Naive thymus-derived CD4-positive, alpha-beta T cell (primary cell): Measurements from ENCODE around the gene TRPV6. TPM values are rescaled to one million over a fixed set of nuclear protein-coding genes. Genes with fewer than 3 reads are reported as not detected.

Source experiments
- ATAC-seq: fragments of 150-1000 bp; cut with Tn5 transposase; 2 replicates; pipeline ENCODE4 v1.10.0; 2021; ENCODE audit warnings: mild to moderate bottlenecking, moderate library complexity
- CTCF ChIA-PET: fragments of 350-600 bp; sonication (Branson Sonifier 250); formaldehyde crosslinking; loops from one replicate; lab custom pipeline; 2021; ENCODE audit warnings: antibody characterized with exemption; lab: Charles Lee
- POLR2A ChIA-PET: fragments of 350-600 bp; sonication (Branson Sonifier 250); formaldehyde crosslinking; loops from one replicate; lab custom pipeline; 2021; ENCODE audit warnings: antibody characterized with exemption, inconsistent platforms; lab: Charles Lee
- DNase-seq, 9 donors: peaks; one replicate each; pipeline versions ENCODE4 v3.0.0 to v3.0.0-alpha.2; 2020 to 2022; ENCODE audit warnings: mixed read lengths in 1 of 9
- H3K27ac ChIP-seq: one replicate; pipeline ENCODE4 v1.7.0; 2013; ENCODE audit warnings: mild to moderate bottlenecking, low read depth, low read length, moderate library complexity
- H3K27me3 ChIP-seq, 2 donors: one replicate each; pipeline ENCODE4 v1.7.0; 2013; ENCODE audit warnings: low read length in 2 of 2, mild to moderate bottlenecking in 2 of 2, moderate library complexity in 2 of 2; ENCODE audit not compliant: control insufficient read depth in 2 of 2, insufficient read depth in 2 of 2
- H3K36me3 ChIP-seq, 3 experiments: 1 replicate in 2 of 3; 2 replicates in 1 of 3; pipeline ENCODE4 v1.7.0; 2013; ENCODE audit warnings: low read length in 3 of 3, mild to moderate bottlenecking in 3 of 3, moderate library complexity in 1 of 3; ENCODE audit not compliant: insufficient read depth in 3 of 3, control insufficient read depth in 2 of 3
- H3K4me1 ChIP-seq, 2 donors: one replicate each; pipeline ENCODE4 v1.7.0; 2013; ENCODE audit warnings: low read length in 2 of 2, mild to moderate bottlenecking in 2 of 2, moderate library complexity in 1 of 2; ENCODE audit not compliant: control insufficient read depth in 2 of 2, insufficient read depth in 2 of 2
- H3K4me3 ChIP-seq: 2 replicates; pipeline ENCODE4 v1.7.0; 2013; ENCODE audit warnings: mild to moderate bottlenecking, low read length
- H3K9me3 ChIP-seq, 3 experiments: 1 replicate in 2 of 3; 2 replicates in 1 of 3; pipeline ENCODE4 v1.7.0; 2013; ENCODE audit warnings: low read length in 3 of 3; ENCODE audit not compliant: control insufficient read depth in 2 of 3
- H3K27ac Mint-ChIP-seq, 9 donors: one replicate each; pipeline ENCODE4 v1.8.0; 2020 to 2022; ENCODE audit warnings: mixed read lengths in 9 of 9, mild to moderate bottlenecking in 8 of 9, moderate library complexity in 5 of 9, inconsistent platforms in 2 of 9
- H3K27me3 Mint-ChIP-seq, 5 donors: one replicate each; pipeline ENCODE4 v1.8.0; 2021 to 2022; ENCODE audit warnings: mixed read lengths in 5 of 5, mild to moderate bottlenecking in 1 of 5
- H3K36me3 Mint-ChIP-seq, 5 donors: one replicate each; pipeline ENCODE4 v1.8.0; 2020 to 2022; ENCODE audit warnings: mixed read lengths in 5 of 5, mild to moderate bottlenecking in 3 of 5, inconsistent platforms in 1 of 5
- H3K4me1 Mint-ChIP-seq, 7 donors: one replicate each; pipeline ENCODE4 v1.8.0; 2020 to 2022; ENCODE audit warnings: mixed read lengths in 7 of 7, mild to moderate bottlenecking in 3 of 7, inconsistent platforms in 1 of 7
- H3K4me3 Mint-ChIP-seq, 10 donors: one replicate each; pipeline ENCODE4 v1.8.0; 2020 to 2022; ENCODE audit warnings: mild to moderate bottlenecking in 10 of 10, mixed read lengths in 10 of 10, moderate library complexity in 6 of 10, inconsistent platforms in 2 of 10
- H3K9me3 Mint-ChIP-seq, 11 donors: one replicate each; pipeline ENCODE4 v1.8.0; 2020 to 2022; ENCODE audit warnings: mixed read lengths in 11 of 11, mild to moderate bottlenecking in 4 of 11, inconsistent platforms in 1 of 11, moderate library complexity in 1 of 11
- intact Hi-C, 2 donors: fragments of 100-400 bp; cut with micrococcal nuclease; formaldehyde crosslinking; loops; one replicate each; pipeline ENCODE4 v1.15.1; 2023
- polyA plus RNA-seq, 2 donors: library from polyadenylated mRNA; unstranded; fragments of 300-500 nt; fragmentation: Illumina TruSeq; gene quantifications; one replicate each; pipeline ENCODE4 v1.2.3, GENCODE V29; 2021
- total RNA-seq, 6 experiments: library from RNA in 5 of 6; stranded (reverse) in 5 of 6; gene quantifications; 1 replicate in 5 of 6; 2 replicates in 1 of 6; pipeline ENCODE4 v1.2.3 and lab custom pipeline; 2021 to 2026

Gene TRPV6
- total and polyA plus RNA-seq, 7 experiments from 2014 or later: 0.05 TPM; not detected in 6

DNA sequence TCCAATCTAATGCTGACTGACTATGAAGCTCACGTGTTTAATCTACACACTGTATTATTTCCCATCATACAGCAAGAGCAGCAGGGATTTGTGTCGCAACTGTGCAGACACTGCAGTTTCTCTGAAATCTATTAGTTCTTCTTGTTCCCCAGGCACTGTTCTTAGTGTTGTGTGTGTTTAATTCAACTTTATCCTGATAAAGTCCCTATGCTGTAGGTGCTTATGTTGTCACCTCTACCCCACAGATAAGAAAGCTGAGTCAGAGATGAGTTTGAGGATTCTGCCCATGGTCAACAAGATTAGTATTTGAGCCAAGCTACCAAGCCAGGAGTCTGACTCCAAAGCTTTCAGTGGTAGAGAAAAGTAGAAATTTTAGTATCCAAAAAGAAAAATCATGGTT is 53.1 kb downstream of the TRPV6 start:
- H3K36me3 ChIP-seq: no peaks in the 10 kb centered on the region
- no peaks in the 10 kb centered on the region for H3K27me3 ChIP-seq
- Mint-ChIP-seq H3K4me1 (peaks cover 2 to 41% (median 20%) of the 10 kb centered on the region in 7 donors), H3K9me3 (no peaks in the 10 kb centered on the region), H3K36me3 (no peaks in the 10 kb centered on the region), H3K27me3 (peaks cover 0 to 11% (median 0%) of the 10 kb centered on the region in 5 donors), H3K27ac (peak overlapping the region in 1 of 9 donors; percentile 32), H3K4me3 (no peak overlapping the region)
- POLR2A ChIA-PET: interaction anchor here (0.6 to 1.8 kb wide), 10 partner anchors 15 to 116 kb away, joined by 3 to 8 read pairs (median 4); no protein-coding TSS in a partner anchor
- H3K4me3 ChIP-seq: no peak overlapping the region
- no peaks in the 10 kb centered on the region for H3K4me1 ChIP-seq
- H3K9me3 ChIP-seq: no peaks in the 10 kb centered on the region
- DNase-seq (no peak), ATAC-seq (no peak)
- CTCF ChIA-PET: interaction anchor here (1.0 to 1.4 kb wide), 6 partner anchors 11 to 200 kb away, joined by 3 to 7 read pairs (median 4); no protein-coding TSS in a partner anchor
- intact Hi-C loops: no loop called here
- H3K27ac ChIP-seq: no peak overlapping the region

GRCh38 chr7:142827951-142828500 is 57.5 kb downstream of the TRPV6 start:
- Mint-ChIP-seq H3K9me3 (peaks cover 0 to 22% (median 2%) of the 10 kb centered on the region in 11 donors), H3K27me3 (peaks cover 0 to 37% (median 4%) of the 10 kb centered on the region in 5 donors), H3K4me1 (peaks cover 0 to 11% (median 4%) of the 10 kb centered on the region in 7 donors), H3K27ac (peak overlapping the region in 1 of 9 donors; percentile 17), H3K4me3 (no peak overlapping the region), H3K36me3 (peaks cover 0 to 10% (median 3%) of the 10 kb centered on the region in 5 donors)
- Histone ChIP-seq H3K36me3 (no peaks in the 10 kb centered on the region), H3K27me3 (no peaks in the 10 kb centered on the region), H3K9me3 (no peaks in the 10 kb centered on the region), H3K4me1 (no peaks in the 10 kb centered on the region), H3K4me3 (no peak overlapping the region), H3K27ac (no peak overlapping the region)
- ChIA-PET POLR2A (interaction anchor here (0.8 to 1.6 kb wide), 6 partner anchors 9 to 28 kb away, joined by 3 to 4 read pairs (median 4); no protein-coding TSS in a partner anchor), CTCF (no interaction called here)
- intact Hi-C loops: no loop called here
- DNase-seq (no peak), ATAC-seq (no peak)

DNA sequence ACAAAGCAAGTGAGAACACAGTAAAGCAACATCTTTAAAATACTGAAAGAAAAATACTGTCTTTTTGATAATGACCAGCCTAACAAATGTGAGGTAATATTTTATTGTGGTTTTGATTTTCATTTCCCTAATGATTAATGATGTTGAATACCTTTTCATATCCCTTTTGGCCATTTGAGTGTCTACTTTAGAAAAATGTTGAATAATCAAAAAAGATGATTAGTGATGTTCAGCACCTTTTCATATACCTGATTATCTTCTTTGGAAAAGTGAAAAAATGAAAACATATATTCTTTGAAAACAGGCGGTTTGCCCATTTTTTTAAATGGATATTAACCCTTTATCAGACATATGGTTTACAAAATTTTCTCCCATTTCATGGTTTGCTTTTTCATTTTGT is 62.8 kb downstream of the TRPV6 start:
- DNase-seq (no peak), ATAC-seq (no peak)
- Histone ChIP-seq H3K4me3 (no peak overlapping the region), H3K9me3 (no peaks in the 10 kb centered on the region), H3K4me1 (no peaks in the 10 kb centered on the region), H3K36me3 (no peaks in the 10 kb centered on the region), H3K27ac (no peak overlapping the region), H3K27me3 (peaks cover 0 to 6% of the 10 kb centered on the region in 2 donors)
- no peak overlapping the region for H3K4me3 Mint-ChIP-seq
- no peak overlapping the region for H3K27ac Mint-ChIP-seq
- CTCF ChIA-PET: interaction anchor here (1.3 kb wide), 1 partner anchor 11 kb away, joined by 3 read pairs; no protein-coding TSS in a partner anchor
- POLR2A ChIA-PET: interaction anchor here (1.0 to 30.0 kb wide), 4 partner anchors 9 to 26 kb away, joined by 3 to 5102 read pairs (median 4); no protein-coding TSS in a partner anchor
- peaks cover 6 to 28% (median 14%) of the 10 kb centered on the region in 7 donors for H3K4me1 Mint-ChIP-seq
- H3K36me3 Mint-ChIP-seq: peaks cover 3 to 24% (median 12%) of the 10 kb centered on the region in 5 donors
- peaks cover 2 to 38% (median 6%) of the 10 kb centered on the region in 11 donors for H3K9me3 Mint-ChIP-seq
- H3K27me3 Mint-ChIP-seq: peaks cover 0 to 57% (median 5%) of the 10 kb centered on the region in 5 donors
- intact Hi-C loops: no loop called here

Other genes with a start within 250 kb of the TRPV6 start
- gene PRSS1, start 136.3 kb downstream of the TRPV6 start, total RNA-seq: not detected
- not detected for gene PRSS1, start 136.3 kb downstream of the TRPV6 start, polyA plus RNA-seq
- gene PRSS2, start 114.8 kb downstream of the TRPV6 start, total RNA-seq: not detected
- not detected for gene PRSS2, start 114.8 kb downstream of the TRPV6 start, polyA plus RNA-seq
- 100 to 1,000 TPM in 2 of 5 experiments, 10 to 100 TPM in 2, 1 to 10 TPM in 1; 9.8 to 110 (median 78.8) TPM for gene EPHB6, start 30.7 kb downstream of the TRPV6 start, total RNA-seq
- gene EPHB6, start 30.7 kb downstream of the TRPV6 start, polyA plus RNA-seq: 10 to 100 TPM; 36.9 to 55.6 TPM
- not detected for gene TRPV5, start 48.0 kb upstream of the TRPV6 start, total RNA-seq
- gene TRPV5, start 48.0 kb upstream of the TRPV6 start, polyA plus RNA-seq: not detected
- under 1 TPM in 1 of 5 experiments, not detected in 4; 0.76 TPM for gene LLCFC1, start 53.7 kb upstream of the TRPV6 start, total RNA-seq
- gene LLCFC1, start 53.7 kb upstream of the TRPV6 start, polyA plus RNA-seq: not detected
- 1 to 10 TPM in 1 of 5 experiments, under 1 TPM in 3, not detected in 1; 0.11 to 1.5 (median 0.33) TPM for gene KEL, start 76.6 kb upstream of the TRPV6 start, total RNA-seq
- under 1 TPM in 1 of 2 donors, not detected in 1; 0.21 TPM for gene KEL, start 76.6 kb upstream of the TRPV6 start, polyA plus RNA-seq
- not detected for gene OR9A2, start 141.4 kb upstream of the TRPV6 start, total RNA-seq
- not detected for gene OR9A2, start 141.4 kb upstream of the TRPV6 start, polyA plus RNA-seq
- not detected for gene OR6V1, start 166.6 kb upstream of the TRPV6 start, total RNA-seq
- gene OR6V1, start 166.6 kb upstream of the TRPV6 start, polyA plus RNA-seq: not detected
- gene PIP, start 246.3 kb upstream of the TRPV6 start, total RNA-seq: not detected
- gene PIP, start 246.3 kb upstream of the TRPV6 start, polyA plus RNA-seq: not detected